Measurements from ENCODE around the gene SAMD14. TPM values are rescaled to one million over a fixed set of nuclear protein-coding genes. Genes with fewer than 3 reads are reported as not detected.

The SAMD14 gene
- total and polyA plus RNA-seq, 4 donors, result 3.3 to 6.2 (median 4.2) TPM

- Histone ChIP-seq H3K27ac (ENCODE audit: low read depth in 1 of 2, low read length in 1 of 2) (no peak overlapping the region), H3K9ac (ENCODE audit: insufficient read depth in 1 of 2, low read length in 2 of 2) (no peak overlapping the region)
Observed at GRCh38 chr17:50090971-50091917, 38.7 kb downstream of the SAMD14 start.

GRCh38 chr17:50090071-50090470, 39.9 kb downstream of the SAMD14 start:
- H3K36me3 ChIP-seq (ENCODE audit: control insufficient read depth in 4 of 4, insufficient read depth in 4 of 4, low read length in 4 of 4), result peaks cover 0 to 30% (median 0%) of the 10 kb centered on the region in 4 donors
- ATAC-seq (ENCODE audit: insufficient read depth, low FRiP score) (no peak), DNase-seq (no peak)
- H3K4me1 ChIP-seq (ENCODE audit: control insufficient read depth in 5 of 5, insufficient read depth in 5 of 5, low read length in 5 of 5), result peaks cover 0 to 13% (median 0%) of the 10 kb centered on the region in 5 donors
- no peak for TF ChIP-seq CTCF (IDR thresholded peaks at IDR 0.05; ENCODE audit: control extremely low read depth, extremely low read depth)
- no peak overlapping the region for H3K27ac ChIP-seq (ENCODE audit: low read depth in 1 of 2, low read length in 1 of 2)
- H3K27me3 ChIP-seq (ENCODE audit: control insufficient read depth in 3 of 3, insufficient read depth in 3 of 3, low read length in 2 of 3), result no peaks in the 10 kb centered on the region
- 83 to 92% methylated on average over 6 of the region's 6 CpGs for WGBS, 2 donors
- no peaks in the 10 kb centered on the region for H3K9me3 ChIP-seq (ENCODE audit: control insufficient read depth in 4 of 4, insufficient read depth in 3 of 4, low read length in 3 of 4)
- H3K4me3 ChIP-seq, result no peak overlapping the region
- no peak overlapping the region for H3K9ac ChIP-seq (ENCODE audit: insufficient read depth in 1 of 2, low read length in 2 of 2)

More at GRCh38 chr17:50090971-50091917, 38.7 kb downstream of the SAMD14 start:
- Histone ChIP-seq H3K4me1 (ENCODE audit: control insufficient read depth in 5 of 5, insufficient read depth in 5 of 5, low read length in 5 of 5) (peaks cover 0 to 19% (median 4%) of the 10 kb centered on the region in 5 donors), H3K27me3 (ENCODE audit: control insufficient read depth in 3 of 3, insufficient read depth in 3 of 3, low read length in 2 of 3) (no peaks in the 10 kb centered on the region), H3K4me3 (no peak overlapping the region), H3K36me3 (ENCODE audit: control insufficient read depth in 4 of 4, insufficient read depth in 4 of 4, low read length in 4 of 4) (peaks cover 0 to 28% (median 0%) of the 10 kb centered on the region in 4 donors), H3K9me3 (ENCODE audit: control insufficient read depth in 4 of 4, insufficient read depth in 3 of 4, low read length in 3 of 4) (no peaks in the 10 kb centered on the region)
- 72 to 78% methylated on average over 15 of the region's 15 CpGs for WGBS, 2 donors
- no peak for ATAC-seq (ENCODE audit: insufficient read depth, low FRiP score)
- no peak for DNase-seq
- TF ChIP-seq CTCF (IDR thresholded peaks at IDR 0.05; ENCODE audit: control extremely low read depth, extremely low read depth), result no peak

DNA sequence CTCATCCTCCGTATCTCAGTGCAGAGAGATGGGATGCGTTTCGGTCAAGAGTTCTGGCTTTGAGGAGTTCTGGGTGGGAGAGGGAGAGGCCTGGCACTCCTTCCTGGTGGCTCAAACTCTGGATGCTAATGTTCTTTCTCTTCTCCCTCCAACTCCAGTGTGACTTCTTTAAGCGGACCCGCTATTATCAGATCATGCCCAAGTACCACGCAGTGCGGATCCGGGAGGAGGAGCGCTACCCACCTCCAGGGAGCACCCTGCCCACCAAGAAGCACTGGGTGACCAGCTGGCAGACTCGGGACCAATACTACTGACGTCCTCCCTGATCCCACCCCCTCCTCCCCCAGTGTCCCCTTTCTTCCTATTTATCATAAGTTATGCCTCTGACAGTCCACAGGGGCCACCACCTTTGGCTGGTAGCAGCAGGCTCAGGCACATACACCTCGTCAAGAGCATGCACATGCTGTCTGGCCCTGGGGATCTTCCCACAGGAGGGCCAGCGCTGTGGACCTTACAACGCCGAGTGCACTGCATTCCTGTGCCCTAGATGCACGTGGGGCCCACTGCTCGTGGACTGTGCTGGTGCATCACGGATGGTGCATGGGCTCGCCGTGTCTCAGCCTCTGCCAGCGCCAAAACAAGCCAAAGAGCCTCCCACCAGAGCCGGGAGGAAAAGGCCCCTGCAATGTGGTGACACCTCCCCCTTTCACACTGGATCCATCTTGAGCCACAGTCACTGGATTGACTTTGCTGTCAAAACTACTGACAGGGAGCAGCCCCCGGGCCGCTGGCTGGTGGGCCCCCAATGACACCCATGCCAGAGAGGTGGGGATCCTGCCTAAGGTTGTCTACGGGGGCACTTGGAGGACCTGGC, 40.8 kb downstream of the SAMD14 start:
- Histone ChIP-seq H3K27ac (ENCODE audit: low read depth in 1 of 2, low read length in 1 of 2) (no peak overlapping the region), H3K9ac (ENCODE audit: insufficient read depth in 1 of 2, low read length in 2 of 2) (no peak overlapping the region), H3K4me1 (ENCODE audit: control insufficient read depth in 5 of 5, insufficient read depth in 5 of 5, low read length in 5 of 5) (peaks cover 0 to 13% (median 0%) of the 10 kb centered on the region in 5 donors), H3K36me3 (ENCODE audit: control insufficient read depth in 4 of 4, insufficient read depth in 4 of 4, low read length in 4 of 4) (peaks cover 0 to 30% (median 0%) of the 10 kb centered on the region in 4 donors), H3K27me3 (ENCODE audit: control insufficient read depth in 3 of 3, insufficient read depth in 3 of 3, low read length in 2 of 3) (no peaks in the 10 kb centered on the region), H3K4me3 (no peak overlapping the region), H3K9me3 (ENCODE audit: control insufficient read depth in 4 of 4, insufficient read depth in 3 of 4, low read length in 3 of 4) (no peaks in the 10 kb centered on the region)
- TF ChIP-seq CTCF (IDR thresholded peaks at IDR 0.05; ENCODE audit: control extremely low read depth, extremely low read depth), result no peak
- 86 to 95% methylated on average over 25 of the region's 25 CpGs for WGBS, 2 donors
- ATAC-seq (ENCODE audit: insufficient read depth, low FRiP score), result no peak
- no peak for DNase-seq

All from lung (tissue), 12 donors.